ENCODE measurements around the gene RARA.

DNA sequence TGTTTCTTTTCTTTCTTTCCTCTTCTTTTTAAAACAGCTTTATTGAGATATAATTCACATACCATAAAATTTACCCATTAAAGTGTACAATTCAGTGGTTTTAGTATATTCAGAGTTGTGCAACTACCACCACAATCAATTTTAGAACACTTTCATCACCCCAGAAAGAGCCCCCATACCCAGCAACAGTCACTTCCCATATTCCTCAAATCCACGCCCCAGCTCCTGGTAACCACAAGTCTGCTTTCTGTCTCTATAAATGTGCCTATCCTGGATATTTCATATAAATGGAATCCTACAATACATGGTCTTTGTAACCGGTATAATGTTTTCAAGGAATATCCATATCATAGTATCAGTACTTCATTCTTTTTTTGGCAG is 19.4 kb downstream of the RARA start:
- no peak for TF ChIP-seq YY1 (IDR thresholded peaks at IDR 0.05; ENCODE audit: insufficient read depth, insufficient read length)
- no peak for TF ChIP-seq SUZ12 (IDR thresholded peaks at IDR 0.05; ENCODE audit: extremely low read depth, insufficient read depth, insufficient read length)
